ENCODE measurements around the gene FURIN.
"Not testable (repeated sequence)": the region's sequence is repeated elsewhere in the genome, so short reads cannot be mapped to it uniquely, and the experiment has no call there.

FURIN gene

DNA sequence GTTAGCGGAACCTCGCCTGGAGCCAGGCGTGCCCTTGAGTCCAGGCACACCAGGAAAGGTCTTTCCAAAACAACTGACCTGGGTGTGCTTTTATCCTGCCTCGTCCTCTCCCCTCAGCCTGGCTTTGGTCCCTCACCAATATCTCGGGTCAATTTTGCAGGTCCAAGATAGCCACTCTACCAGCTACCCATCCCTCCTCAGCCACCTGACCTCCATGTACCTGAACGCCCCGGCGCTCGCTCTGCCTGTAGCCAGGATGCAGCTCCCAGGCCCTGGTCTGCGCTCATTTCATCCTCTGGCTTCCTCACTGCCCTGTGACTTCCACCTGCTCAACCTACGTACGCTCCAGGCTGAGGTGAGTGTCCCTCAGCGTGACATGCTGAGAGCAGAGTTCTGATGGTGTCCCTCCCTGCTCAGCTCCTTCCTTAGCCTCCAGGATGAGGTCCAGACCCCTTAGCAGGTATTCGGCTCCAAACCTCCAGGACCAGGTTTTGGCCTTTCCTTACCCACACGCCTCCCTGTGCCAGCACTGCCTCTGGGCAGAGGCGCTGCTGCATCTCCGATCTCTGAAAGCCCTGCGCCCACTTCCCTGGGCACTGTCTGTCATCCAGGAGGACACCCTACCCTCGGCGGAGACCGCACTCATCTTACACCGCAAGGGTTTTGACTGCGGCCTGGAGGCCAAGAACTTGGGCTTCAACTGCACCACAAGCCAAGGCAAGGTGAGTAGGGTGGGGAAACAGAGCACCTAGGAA lies 49.8 kb downstream of the FURIN start:
- no peak for DNase-seq

GRCh38 chr15:90918835-90919234 lies 50.4 kb downstream of the FURIN start:
- DNase-seq = no peak

GRCh38 chr15:90921887-90922286 lies 53.5 kb downstream of the FURIN start:
- DNase-seq = no peak

DNA sequence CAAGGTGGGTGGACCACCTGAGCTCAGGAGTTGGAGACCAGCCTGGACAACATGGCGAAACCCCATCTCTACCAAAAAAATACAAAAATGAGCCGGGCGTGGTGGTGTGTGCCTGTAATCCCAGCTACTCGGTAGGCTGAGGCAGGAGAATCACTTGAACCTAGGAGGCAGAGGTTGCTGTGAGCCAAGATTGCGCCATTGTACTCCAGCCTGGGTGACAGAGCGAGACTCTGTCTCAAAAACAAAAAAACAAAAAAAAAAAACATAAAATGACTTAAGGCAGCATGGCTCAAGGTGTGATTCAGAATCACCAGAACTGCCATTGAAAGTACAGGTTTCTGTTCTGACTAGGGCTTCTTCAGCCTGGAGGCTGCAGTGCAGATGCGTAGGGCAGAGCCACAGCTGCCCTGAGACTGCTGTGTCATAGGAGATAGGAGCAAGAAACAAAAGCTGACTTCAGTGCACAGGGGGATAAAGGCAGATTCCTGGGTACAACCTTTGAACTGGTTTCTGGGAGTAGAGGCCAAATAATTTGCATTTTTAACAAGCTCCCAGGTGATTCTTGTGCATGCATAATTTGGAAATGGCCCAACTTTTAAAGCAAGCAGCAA lies 54.4 kb downstream of the FURIN start:
- not testable (repeated sequence) for DNase-seq

- DNase-seq = no peak
Measured at GRCh38 chr15:90924375-90924774, 56.0 kb downstream of the FURIN start.

- not testable (repeated sequence) for DNase-seq
Measured at GRCh38 chr15:90926766-90927165, 58.4 kb downstream of the FURIN start.

- not testable (repeated sequence) for DNase-seq
Measured at GRCh38 chr15:90928106-90928505, 59.7 kb downstream of the FURIN start.

DNA sequence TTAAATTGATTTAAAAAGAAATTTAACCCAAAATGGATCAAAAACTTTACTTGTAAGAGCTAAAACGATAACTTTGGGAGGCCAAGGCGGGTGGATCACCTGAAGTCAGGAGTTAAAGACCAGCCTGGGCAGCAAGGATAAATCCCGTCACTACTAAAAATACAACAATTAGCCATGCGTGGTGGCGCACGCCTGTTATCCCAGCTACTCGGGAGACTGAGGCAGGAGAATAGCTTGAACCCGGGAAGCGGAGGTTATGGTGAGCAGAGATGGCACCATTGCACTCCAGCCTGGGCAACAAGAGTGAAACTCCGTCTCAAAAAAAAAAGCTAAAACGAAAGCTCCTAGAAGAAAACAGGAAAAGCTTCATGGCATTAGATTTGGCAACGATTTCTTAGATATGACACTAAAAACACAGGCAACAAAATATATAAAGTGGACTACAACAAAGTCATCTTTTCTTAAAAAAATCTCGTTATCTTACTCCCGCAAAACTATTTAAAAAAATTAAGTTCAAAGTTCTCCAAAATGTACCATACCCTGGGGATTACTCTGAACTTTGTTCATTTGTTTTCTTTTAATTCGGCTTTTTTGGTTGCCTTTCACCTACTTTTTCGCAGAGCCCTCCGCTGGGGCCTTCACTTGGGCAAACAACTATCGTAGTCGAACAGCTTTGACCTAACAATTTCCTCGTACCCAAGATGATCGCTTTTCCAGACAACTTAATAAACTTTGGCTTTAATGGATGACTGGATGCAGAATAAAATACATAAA lies 61.0 kb downstream of the FURIN start:
- DNase-seq = no peak

DNA sequence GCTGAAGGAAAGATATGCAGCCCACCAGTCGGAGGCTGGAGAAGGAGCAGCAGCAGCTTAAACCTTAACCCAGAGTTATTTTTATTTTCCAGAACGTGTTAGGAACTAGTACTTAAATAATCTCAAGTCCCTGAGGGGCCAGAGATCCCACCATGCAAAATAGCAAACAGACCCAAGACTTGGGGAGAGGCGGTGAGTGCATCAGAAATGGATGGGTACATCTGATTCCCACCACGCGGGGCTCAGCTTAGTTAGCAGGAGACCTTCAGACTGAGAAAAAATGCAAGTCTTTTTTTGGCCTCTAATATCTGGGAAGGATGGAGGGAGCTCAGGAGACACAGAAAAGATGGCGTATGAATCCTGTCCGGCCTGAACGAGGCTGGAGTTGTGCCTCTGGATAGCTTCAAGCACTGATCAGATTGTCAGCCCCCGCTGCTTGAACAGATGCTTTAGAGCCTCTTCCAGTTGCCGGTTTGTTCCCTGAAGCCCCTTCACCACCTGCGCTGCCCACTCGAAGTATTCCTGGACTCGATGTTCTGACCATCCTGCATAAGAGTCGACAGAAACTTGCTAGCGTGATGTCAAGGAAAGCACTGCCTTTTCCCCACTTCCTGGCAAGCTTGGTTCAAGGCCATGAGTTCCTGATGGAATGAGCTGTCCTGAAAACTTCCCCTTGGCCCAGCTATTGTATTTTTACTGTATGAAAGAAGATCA lies 62.6 kb downstream of the FURIN start:
- no peak for DNase-seq

GRCh38 chr15:90931575-90931827 lies 63.1 kb downstream of the FURIN start:
- DNase-seq = no peak

GRCh38 chr15:90931828-90932659 lies 63.7 kb downstream of the FURIN start, which contains the start of gene HDDC3:
Gene HDDC3, minus strand, starts transcription at chr15:90932549. Its CDS starts 9 bp downstream, at chr15:90932540.
- DNase-seq = peak; percentile 93

GRCh38 chr15:90932660-90932991 lies 64.2 kb downstream of the FURIN start:
- no peak for DNase-seq

All from eye (tissue), 1 donor.